ENCODE data around the gene GPR152.

- no peak for TF ChIP-seq CTCF (IDR thresholded peaks at IDR 0.05; ENCODE audit: low read depth, low read length)
- TF ChIP-seq EZH2phosphoT487 (IDR thresholded peaks at IDR 0.05; ENCODE audit: low read depth) = no peak
Observed at GRCh38 chr11:67418476-67419281, 33.9 kb downstream of the GPR152 start.

All from OCI-LY3 (cell line).